Immature natural killer cell (primary cell): ENCODE data around the gene WASF2. TPM values are rescaled to one million over a fixed set of nuclear protein-coding genes. Genes with fewer than 3 reads are reported as not detected.

Experiments
- DNase-seq, 3 donors: peaks; one replicate each; pipeline ENCODE4 v3.0.0; 2022; ENCODE audit warnings: mixed read lengths in 1 of 3
- H3K27ac Mint-ChIP-seq, 6 donors: one replicate each; pipeline ENCODE4 v1.8.0; 2020; ENCODE audit warnings: mixed read lengths in 6 of 6, mild to moderate bottlenecking in 5 of 6, inconsistent platforms in 4 of 6, moderate library complexity in 3 of 6
- H3K27me3 Mint-ChIP-seq, 3 donors: one replicate each; pipeline ENCODE4 v1.8.0; 2020 to 2021; ENCODE audit warnings: low read depth in 3 of 3, mild to moderate bottlenecking in 3 of 3, mixed read lengths in 3 of 3, moderate library complexity in 3 of 3, inconsistent platforms in 1 of 3
- H3K36me3 Mint-ChIP-seq, 3 donors: one replicate each; pipeline ENCODE4 v1.8.0; 2020; ENCODE audit warnings: mixed read lengths in 3 of 3, inconsistent platforms in 2 of 3, mild to moderate bottlenecking in 2 of 3
- H3K4me1 Mint-ChIP-seq, 2 donors: one replicate each; pipeline ENCODE4 v1.8.0; 2020; ENCODE audit warnings: inconsistent platforms in 2 of 2, mild to moderate bottlenecking in 2 of 2, mixed read lengths in 2 of 2, moderate library complexity in 1 of 2
- H3K4me3 Mint-ChIP-seq, 5 donors: one replicate each; pipeline ENCODE4 v1.8.0; 2020; ENCODE audit warnings: mild to moderate bottlenecking in 5 of 5, mixed read lengths in 5 of 5, inconsistent platforms in 3 of 5, moderate library complexity in 3 of 5
- H3K9me3 Mint-ChIP-seq, 6 donors: one replicate each; pipeline ENCODE4 v1.8.0; 2020; ENCODE audit warnings: mild to moderate bottlenecking in 6 of 6, mixed read lengths in 6 of 6, inconsistent platforms in 4 of 6, moderate library complexity in 3 of 6
- polyA plus RNA-seq, 3 donors: library from polyadenylated mRNA; unstranded; fragments of 300-500 nt; fragmentation: Illumina TruSeq; gene quantifications; one replicate each; pipeline ENCODE4 v1.2.3, GENCODE V29; 2021

The WASF2 gene
- polyA plus RNA-seq, 3 donors from 2014 or later = 36.6 to 90.0 (median 39.5) TPM

- H3K9me3 Mint-ChIP-seq = no peaks in the 10 kb centered on the region
- H3K36me3 Mint-ChIP-seq = peaks cover 0 to 4% (median 0%) of the 10 kb centered on the region in 3 donors
- peaks cover 37 to 50% of the 10 kb centered on the region in 2 donors for H3K4me1 Mint-ChIP-seq
- H3K27me3 Mint-ChIP-seq = peaks cover 10 to 18% (median 13%) of the 10 kb centered on the region in 3 donors
- peak overlapping the region in 2 of 6 donors; percentile 37 to 62 for H3K27ac Mint-ChIP-seq
- no peak for DNase-seq
- peak overlapping the region; percentile 77 to 84 (median 80) for H3K4me3 Mint-ChIP-seq
These were observed 131.7 kb downstream of the WASF2 start for GRCh38 chr1:27358038-27358927.

GRCh38 chr1:27357281-27358037 lies 132.5 kb downstream of the WASF2 start:
- H3K4me1 Mint-ChIP-seq = peaks cover 37 to 50% of the 10 kb centered on the region in 2 donors

GRCh38 chr1:27356619-27357280 lies 133.2 kb downstream of the WASF2 start:
- peak; percentile 37 to 64 (median 54) for DNase-seq
- Mint-ChIP-seq H3K27ac (peak overlapping the region; percentile 73 to 93 (median 86)), H3K4me1 (peaks cover 37 to 50% of the 10 kb centered on the region in 2 donors), H3K9me3 (no peaks in the 10 kb centered on the region), H3K36me3 (peaks cover 0 to 4% (median 0%) of the 10 kb centered on the region in 3 donors), H3K27me3 (peaks cover 10 to 20% (median 13%) of the 10 kb centered on the region in 3 donors), H3K4me3 (peak overlapping the region; percentile 77 to 84 (median 80))

More at GRCh38 chr1:27357281-27358037, 132.5 kb downstream of the WASF2 start:
- H3K27ac Mint-ChIP-seq = peak overlapping the region; percentile 73 to 91 (median 86)
- no peaks in the 10 kb centered on the region for H3K9me3 Mint-ChIP-seq
- H3K27me3 Mint-ChIP-seq = peaks cover 10 to 18% (median 13%) of the 10 kb centered on the region in 3 donors
- DNase-seq = peak; percentile 80 to 84 (median 84)
- peaks cover 0 to 4% (median 0%) of the 10 kb centered on the region in 3 donors for H3K36me3 Mint-ChIP-seq
- peak overlapping the region; percentile 77 to 84 (median 80) for H3K4me3 Mint-ChIP-seq

GRCh38 chr1:27356277-27356618 lies 133.7 kb downstream of the WASF2 start:
- Mint-ChIP-seq H3K27me3 (peaks cover 10 to 20% (median 13%) of the 10 kb centered on the region in 3 donors), H3K4me1 (peaks cover 37 to 50% of the 10 kb centered on the region in 2 donors), H3K4me3 (peak overlapping the region; percentile 48 to 84 (median 80)), H3K36me3 (peaks cover 0 to 4% (median 0%) of the 10 kb centered on the region in 3 donors), H3K9me3 (no peaks in the 10 kb centered on the region), H3K27ac (peak overlapping the region; percentile 29 to 93 (median 77))
- DNase-seq = no peak

GRCh38 chr1:27355683-27356082 lies 134.3 kb downstream of the WASF2 start:
- DNase-seq = no peak
- Mint-ChIP-seq H3K27ac (peak overlapping the region; percentile 29 to 93 (median 77)), H3K36me3 (peaks cover 0 to 4% (median 0%) of the 10 kb centered on the region in 3 donors), H3K4me1 (peaks cover 37 to 50% of the 10 kb centered on the region in 2 donors), H3K4me3 (peak overlapping the region; percentile 17 to 84 (median 52)), H3K27me3 (peaks cover 10 to 20% (median 13%) of the 10 kb centered on the region in 3 donors), H3K9me3 (no peaks in the 10 kb centered on the region)

Other genes starting within 250 kb of the WASF2 start
- gene TMEM222, start 168.0 kb downstream of the WASF2 start, polyA plus RNA-seq = 10 to 100 TPM; 56.0 to 99.3 (median 69.8) TPM
- 100 to 1,000 TPM; 157 to 211 (median 158) TPM for gene SYTL1, start 148.1 kb downstream of the WASF2 start, polyA plus RNA-seq
- 1 to 10 TPM; 2.0 to 5.1 (median 3.6) TPM for gene MAP3K6, start 123.2 kb downstream of the WASF2 start, polyA plus RNA-seq
- not detected for gene FCN3, start 115.3 kb downstream of the WASF2 start, polyA plus RNA-seq
- gene CD164L2, start 106.8 kb downstream of the WASF2 start, polyA plus RNA-seq = not detected
- not detected for gene GPR3, start 97.5 kb downstream of the WASF2 start, polyA plus RNA-seq
- gene AHDC1, start 114.0 kb upstream of the WASF2 start, polyA plus RNA-seq = 1 to 10 TPM in 2 of 3 donors, not detected in 1; 1.2 to 6.3 TPM
- gene FGR, start 145.0 kb upstream of the WASF2 start, polyA plus RNA-seq = 100 to 1,000 TPM; 350 to 654 (median 572) TPM
- 100 to 1,000 TPM in 2 of 3 donors, 10 to 100 TPM in 1; 41.3 to 186 (median 177) TPM for gene IFI6, start 182.0 kb upstream of the WASF2 start, polyA plus RNA-seq
- gene FAM76A, start 235.8 kb upstream of the WASF2 start, polyA plus RNA-seq = 1 to 10 TPM; 2.2 to 8.1 (median 7.5) TPM